ENCODE results near the gene MAPK8.

The MAPK8 gene

DNA sequence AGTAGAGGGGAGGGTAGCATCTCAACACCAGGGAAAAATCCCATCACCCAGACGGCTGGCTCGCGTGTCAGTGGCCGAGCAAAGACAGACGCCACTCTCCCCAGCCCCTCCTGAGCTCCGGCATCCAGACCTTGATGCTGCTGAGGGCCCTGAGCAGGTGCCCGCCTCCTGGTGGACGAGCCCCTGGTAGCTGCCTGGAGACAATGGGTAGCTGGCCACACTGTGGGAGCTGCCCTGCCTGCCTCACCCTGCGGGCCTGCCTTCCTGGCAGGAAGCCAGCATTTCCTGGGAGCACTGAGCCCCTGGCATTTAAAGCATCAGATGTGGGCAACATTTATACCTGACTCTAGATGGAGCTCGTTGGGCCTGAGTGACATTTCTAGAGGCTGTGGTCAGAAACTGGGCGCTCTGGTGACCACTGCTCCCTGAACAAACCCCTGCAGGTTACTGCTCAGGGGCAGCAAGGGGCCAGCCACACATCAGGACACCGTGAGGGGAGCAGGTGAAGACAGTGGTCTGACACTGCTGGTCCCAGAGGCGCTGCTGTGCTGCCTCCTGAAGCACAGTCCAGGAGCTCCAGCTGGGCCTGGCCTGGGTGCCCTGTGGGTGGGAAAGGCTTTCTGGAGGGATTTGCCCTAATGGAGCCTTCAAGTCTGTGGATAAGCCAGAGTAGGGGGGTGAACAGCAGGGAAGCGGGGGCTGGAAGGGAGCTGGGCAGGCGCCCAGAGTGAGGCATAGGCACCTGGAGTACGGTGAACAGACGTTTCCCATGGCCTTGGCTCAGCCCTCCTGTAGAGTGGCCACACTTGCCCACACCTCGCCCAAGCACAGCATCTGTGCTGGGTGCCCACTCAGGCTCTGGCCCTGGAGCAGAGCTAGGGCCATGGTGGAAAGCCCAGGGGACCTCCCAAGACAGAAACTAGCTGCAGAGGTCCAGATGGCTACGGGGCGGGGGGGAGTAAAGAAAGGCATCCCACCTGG is 138.7 kb downstream of the MAPK8 start:
- no peak overlapping the region for H3K27ac ChIP-seq
- TF ChIP-seq, protein P1, sequence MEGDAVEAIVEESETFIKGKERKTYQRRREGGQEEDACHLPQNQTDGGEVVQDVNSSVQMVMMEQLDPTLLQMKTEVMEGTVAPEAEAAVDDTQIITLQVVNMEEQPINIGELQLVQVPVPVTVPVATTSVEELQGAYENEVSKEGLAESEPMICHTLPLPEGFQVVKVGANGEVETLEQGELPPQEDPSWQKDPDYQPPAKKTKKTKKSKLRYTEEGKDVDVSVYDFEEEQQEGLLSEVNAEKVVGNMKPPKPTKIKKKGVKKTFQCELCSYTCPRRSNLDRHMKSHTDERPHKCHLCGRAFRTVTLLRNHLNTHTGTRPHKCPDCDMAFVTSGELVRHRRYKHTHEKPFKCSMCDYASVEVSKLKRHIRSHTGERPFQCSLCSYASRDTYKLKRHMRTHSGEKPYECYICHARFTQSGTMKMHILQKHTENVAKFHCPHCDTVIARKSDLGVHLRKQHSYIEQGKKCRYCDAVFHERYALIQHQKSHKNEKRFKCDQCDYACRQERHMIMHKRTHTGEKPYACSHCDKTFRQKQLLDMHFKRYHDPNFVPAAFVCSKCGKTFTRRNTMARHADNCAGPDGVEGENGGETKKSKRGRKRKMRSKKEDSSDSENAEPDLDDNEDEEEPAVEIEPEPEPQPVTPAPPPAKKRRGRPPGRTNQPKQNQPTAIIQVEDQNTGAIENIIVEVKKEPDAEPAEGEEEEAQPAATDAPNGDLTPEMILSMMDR (conservative IDR thresholded peaks at IDR 0.05) = no peak
- no peak for TF ChIP-seq ZFX (IDR thresholded peaks at IDR 0.05)

DNA sequence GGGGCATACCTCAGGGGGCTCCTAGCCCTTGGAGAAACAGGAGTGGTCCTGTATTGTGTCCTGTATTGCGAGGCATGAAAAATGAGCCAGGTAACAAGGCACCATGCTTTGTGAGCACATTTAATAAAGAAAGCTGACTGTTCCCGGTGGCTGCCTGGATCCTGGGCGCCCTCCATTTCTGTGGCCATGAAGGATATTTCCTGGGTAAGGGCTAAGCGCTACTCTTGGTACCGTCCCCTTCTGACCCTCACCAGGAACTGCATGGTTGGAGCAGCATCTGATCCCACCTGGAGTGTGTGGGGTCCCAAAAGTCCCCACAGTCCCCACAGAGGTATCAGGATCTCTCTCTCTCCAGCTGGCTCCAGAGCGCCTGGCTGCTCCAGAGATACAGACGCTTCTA is 139.5 kb downstream of the MAPK8 start:
- no peak overlapping the region for H3K27ac ChIP-seq
- TF ChIP-seq, protein P1 (conservative IDR thresholded peaks at IDR 0.05) = no peak
- TF ChIP-seq ZFX (IDR thresholded peaks at IDR 0.05) = no peak

DNA sequence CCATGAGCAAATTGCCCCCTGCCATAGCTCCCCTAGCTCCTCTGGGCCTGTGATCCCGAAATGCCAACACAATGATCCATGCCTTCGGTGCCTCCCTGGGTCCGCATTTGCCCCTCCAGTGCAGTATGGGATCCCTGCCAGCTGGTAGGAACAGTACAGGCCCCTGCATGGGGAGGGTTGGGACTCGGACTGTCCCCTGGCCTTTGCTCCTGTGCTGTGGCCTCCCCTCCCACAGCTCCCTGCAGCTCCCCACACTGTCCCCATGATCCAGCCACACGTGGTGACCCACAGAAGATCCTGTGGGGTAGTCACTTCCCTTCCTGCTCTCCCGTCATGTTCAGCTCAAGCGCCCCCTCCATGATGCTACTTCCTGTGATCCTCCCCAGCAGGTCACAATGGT is 140.3 kb downstream of the MAPK8 start:
- no peak for TF ChIP-seq ZFX (IDR thresholded peaks at IDR 0.05)
- TF ChIP-seq, protein P1 (conservative IDR thresholded peaks at IDR 0.05) = no peak
- no peak overlapping the region for H3K27ac ChIP-seq

DNA sequence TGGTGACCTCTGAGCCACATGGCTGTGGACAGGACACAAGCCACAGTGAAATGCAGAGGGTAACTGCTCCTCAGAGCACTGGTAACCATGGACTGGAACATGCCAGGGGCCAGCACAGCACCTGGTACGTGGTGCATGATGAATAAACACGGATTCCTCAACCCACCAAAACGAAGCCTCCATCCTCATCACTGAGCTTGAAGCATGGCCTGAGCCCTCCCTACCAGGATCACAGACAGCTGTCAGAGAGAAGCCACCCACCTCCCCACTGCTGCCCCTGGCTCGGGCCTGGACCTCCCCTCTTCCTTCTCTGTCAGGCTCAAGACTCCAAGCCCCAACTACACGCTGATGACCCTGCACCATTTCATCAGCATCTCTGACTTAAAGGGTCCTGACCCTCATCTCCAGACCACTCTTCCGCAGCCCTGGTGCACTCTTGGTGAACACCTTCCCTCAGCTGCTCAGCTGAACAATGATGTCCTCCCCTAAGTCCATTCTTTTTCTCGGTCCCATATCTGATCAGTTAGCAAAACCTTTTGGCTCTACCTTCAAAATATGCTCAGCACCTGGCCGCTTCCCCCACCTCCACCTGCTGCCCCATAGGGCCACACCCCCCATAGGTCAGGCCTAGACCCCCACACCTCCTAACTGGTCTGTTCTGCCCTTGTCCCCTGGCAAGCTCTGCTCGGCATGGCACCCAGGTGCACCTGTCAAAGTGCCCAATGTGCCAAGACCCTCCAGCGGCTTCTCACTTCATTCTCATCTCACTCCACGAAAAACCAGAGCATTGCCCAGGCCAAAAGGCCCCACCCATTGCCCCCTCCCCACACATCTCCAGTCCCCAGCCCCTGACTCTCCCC is 141.1 kb downstream of the MAPK8 start:
- TF ChIP-seq, protein P1 (conservative IDR thresholded peaks at IDR 0.05) = no peak
- no peak for TF ChIP-seq ZFX (IDR thresholded peaks at IDR 0.05)
- H3K27ac ChIP-seq = no peak overlapping the region

DNA sequence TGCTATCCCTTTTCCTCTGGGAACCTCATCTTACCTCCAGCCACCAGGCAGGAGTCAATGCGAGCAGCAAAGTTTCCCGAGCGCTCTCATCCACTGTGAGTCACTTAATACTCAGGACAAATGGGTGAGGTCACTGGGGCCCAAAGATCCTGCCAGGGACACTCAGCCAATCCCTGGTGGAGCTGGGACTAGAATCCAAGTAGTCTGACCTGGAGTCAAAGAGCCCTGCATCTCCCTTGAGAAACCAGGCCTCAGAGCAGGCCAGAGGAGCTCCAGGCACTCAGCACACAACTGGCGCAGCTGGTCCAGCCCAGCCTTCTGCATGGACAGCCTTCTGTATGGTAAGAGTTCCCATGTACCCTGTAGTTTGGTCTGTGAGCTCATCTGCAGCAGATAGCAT is 142.3 kb downstream of the MAPK8 start:
- TF ChIP-seq ZFX (IDR thresholded peaks at IDR 0.05) = no peak
- TF ChIP-seq, protein P1 (conservative IDR thresholded peaks at IDR 0.05) = no peak
- H3K27ac ChIP-seq = no peak overlapping the region

DNA sequence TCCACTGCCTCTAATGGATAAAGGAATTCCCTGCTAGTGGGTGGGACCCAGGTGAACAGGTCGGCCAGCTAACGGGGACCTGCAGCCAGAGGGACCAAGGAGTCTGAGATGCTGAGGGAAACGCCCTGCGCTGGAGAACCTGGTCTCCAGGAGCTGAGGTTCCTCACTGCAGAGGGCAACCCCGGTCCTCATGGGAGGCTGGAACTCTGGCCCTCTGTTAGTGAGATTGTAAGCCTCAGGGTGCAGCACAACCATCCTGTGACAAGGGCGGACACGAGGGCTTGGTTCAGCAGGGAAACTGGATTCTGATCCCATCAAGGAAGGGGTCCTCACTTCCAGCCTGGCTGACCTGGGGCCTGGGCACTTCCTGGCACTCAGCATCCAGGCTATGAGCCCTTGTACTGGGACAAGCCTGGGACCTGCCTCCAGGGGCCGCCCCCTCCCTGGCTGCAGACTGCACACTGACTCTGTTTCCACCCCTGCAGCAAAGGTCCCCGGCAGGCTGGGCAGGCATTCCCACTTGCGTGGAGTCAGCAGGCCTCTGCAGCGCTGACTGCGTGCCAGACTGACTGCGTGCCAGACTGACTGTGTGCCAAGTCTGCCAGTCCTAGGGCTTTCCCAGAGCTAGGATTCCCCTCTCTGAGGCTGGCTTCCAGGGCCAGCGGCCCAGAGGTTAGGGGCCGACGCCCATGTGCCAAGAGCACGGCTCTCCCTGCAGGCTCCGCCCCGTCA is 143.2 kb downstream of the MAPK8 start:
- H3K27ac ChIP-seq = no peak overlapping the region
- TF ChIP-seq ZFX (IDR thresholded peaks at IDR 0.05) = no peak

DNA sequence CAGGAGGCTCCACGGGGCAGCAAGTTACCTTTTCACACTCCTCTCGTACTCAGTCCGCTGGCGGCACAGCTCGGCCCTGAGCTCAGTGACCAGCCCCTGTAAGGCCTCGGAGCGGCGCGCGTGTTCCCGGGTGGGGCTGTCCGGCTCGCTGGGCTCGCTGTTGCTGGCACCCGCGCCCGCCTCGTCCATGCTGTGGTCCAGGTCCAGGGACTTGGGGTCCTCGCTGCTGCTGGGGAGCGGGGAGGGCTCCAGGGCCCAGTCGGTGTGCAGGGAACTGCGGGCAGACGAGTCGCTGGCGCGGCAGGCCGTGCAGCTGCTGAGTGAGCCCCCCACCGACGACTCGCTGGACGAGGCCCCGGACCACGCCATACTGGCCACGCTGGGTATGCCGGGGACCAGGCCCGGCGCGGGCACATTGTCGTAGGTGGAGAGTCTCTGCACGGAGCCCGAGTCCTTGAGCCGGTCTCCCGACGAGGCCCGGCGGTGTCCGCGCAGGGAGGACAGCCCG is 143.8 kb downstream of the MAPK8 start:
- TF ChIP-seq, protein P1 (conservative IDR thresholded peaks at IDR 0.05) = no peak
- no peak for TF ChIP-seq ZFX (IDR thresholded peaks at IDR 0.05)
- no peak overlapping the region for H3K27ac ChIP-seq
